DOHH2 (cell line): ENCODE data around the gene BRAP.

Experiments used
- EZH2phosphoT487 ChIP-seq: fragments of 200-600 bp; sonication (generic); IDR thresholded peaks from 2 replicates; pipeline ENCODE4 v1.6.1; 2017; ENCODE audit warnings: borderline replicate concordance, mild to moderate bottlenecking, antibody characterized with exemption, low read length, moderate library complexity, mixed read lengths
- TF ChIP-seq, protein P1 (sequence below): fragments of 200-600 bp; sonication (generic); IDR thresholded peaks from one replicate; pipeline ENCODE4 v1.5.1; 2014; ENCODE audit warnings: antibody characterized with exemption, mild to moderate bottlenecking, low read depth, low read length; ENCODE audit not compliant: poor library complexity, severe bottlenecking

DNA sequence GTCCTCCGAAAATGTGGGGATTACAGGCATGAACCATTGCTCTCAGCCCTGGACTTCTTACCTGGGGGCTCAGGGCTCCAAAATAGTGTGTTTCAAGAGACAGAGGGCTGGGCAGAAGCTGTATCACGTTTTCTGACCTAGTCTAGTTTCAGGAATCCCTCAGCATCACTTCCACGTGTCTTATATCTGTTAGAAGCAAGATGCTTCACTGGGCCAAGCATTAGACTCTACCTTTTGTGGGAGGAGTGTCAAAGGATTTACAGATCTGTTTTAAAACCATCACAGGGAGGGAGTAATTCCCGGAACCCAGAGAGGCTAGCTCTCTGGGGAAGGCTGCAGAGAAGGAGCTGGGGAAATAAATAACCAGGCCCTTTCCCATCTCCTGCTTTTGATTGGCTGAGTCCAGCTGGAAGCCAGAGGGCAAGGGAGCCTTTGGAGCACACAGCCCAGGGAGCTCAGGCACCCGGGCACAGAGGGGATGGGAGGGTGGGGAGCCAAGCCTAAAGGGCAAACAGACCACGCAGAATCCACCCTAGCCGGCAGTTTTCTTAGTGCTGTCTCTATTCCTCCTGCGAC, 47.7 kb upstream of the BRAP start:
- TF ChIP-seq, protein P1, sequence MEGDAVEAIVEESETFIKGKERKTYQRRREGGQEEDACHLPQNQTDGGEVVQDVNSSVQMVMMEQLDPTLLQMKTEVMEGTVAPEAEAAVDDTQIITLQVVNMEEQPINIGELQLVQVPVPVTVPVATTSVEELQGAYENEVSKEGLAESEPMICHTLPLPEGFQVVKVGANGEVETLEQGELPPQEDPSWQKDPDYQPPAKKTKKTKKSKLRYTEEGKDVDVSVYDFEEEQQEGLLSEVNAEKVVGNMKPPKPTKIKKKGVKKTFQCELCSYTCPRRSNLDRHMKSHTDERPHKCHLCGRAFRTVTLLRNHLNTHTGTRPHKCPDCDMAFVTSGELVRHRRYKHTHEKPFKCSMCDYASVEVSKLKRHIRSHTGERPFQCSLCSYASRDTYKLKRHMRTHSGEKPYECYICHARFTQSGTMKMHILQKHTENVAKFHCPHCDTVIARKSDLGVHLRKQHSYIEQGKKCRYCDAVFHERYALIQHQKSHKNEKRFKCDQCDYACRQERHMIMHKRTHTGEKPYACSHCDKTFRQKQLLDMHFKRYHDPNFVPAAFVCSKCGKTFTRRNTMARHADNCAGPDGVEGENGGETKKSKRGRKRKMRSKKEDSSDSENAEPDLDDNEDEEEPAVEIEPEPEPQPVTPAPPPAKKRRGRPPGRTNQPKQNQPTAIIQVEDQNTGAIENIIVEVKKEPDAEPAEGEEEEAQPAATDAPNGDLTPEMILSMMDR = no peak
- TF ChIP-seq EZH2phosphoT487 = no peak
